ENCODE results near the gene UBAP1.

DNA sequence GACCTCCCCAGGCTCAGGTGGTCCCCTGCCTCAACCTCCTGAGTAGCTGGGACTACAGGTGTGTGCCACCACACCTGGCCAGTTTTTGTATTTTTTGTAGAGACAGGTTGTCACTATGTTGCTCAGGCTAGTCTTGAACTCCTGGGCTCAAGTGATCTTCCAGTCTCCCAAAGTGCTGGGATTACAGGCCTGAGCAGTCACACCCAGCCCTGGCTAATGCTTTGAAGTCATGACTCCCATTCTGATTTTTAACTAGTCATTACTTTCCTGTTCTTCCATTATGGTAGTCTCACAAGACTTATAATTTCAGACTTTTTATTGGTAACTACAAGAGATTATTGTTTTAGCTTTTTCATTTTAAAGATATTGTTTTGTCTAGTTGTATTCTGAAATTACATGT lies 26.3 kb downstream of the UBAP1 start:
- TF ChIP-seq, protein P1, sequence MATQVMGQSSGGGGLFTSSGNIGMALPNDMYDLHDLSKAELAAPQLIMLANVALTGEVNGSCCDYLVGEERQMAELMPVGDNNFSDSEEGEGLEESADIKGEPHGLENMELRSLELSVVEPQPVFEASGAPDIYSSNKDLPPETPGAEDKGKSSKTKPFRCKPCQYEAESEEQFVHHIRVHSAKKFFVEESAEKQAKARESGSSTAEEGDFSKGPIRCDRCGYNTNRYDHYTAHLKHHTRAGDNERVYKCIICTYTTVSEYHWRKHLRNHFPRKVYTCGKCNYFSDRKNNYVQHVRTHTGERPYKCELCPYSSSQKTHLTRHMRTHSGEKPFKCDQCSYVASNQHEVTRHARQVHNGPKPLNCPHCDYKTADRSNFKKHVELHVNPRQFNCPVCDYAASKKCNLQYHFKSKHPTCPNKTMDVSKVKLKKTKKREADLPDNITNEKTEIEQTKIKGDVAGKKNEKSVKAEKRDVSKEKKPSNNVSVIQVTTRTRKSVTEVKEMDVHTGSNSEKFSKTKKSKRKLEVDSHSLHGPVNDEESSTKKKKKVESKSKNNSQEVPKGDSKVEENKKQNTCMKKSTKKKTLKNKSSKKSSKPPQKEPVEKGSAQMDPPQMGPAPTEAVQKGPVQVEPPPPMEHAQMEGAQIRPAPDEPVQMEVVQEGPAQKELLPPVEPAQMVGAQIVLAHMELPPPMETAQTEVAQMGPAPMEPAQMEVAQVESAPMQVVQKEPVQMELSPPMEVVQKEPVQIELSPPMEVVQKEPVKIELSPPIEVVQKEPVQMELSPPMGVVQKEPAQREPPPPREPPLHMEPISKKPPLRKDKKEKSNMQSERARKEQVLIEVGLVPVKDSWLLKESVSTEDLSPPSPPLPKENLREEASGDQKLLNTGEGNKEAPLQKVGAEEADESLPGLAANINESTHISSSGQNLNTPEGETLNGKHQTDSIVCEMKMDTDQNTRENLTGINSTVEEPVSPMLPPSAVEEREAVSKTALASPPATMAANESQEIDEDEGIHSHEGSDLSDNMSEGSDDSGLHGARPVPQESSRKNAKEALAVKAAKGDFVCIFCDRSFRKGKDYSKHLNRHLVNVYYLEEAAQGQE (IDR thresholded peaks at IDR 0.05; ENCODE audit: insufficient replicate concordance, low read depth) = no peak
- TF ChIP-seq, protein P2, sequence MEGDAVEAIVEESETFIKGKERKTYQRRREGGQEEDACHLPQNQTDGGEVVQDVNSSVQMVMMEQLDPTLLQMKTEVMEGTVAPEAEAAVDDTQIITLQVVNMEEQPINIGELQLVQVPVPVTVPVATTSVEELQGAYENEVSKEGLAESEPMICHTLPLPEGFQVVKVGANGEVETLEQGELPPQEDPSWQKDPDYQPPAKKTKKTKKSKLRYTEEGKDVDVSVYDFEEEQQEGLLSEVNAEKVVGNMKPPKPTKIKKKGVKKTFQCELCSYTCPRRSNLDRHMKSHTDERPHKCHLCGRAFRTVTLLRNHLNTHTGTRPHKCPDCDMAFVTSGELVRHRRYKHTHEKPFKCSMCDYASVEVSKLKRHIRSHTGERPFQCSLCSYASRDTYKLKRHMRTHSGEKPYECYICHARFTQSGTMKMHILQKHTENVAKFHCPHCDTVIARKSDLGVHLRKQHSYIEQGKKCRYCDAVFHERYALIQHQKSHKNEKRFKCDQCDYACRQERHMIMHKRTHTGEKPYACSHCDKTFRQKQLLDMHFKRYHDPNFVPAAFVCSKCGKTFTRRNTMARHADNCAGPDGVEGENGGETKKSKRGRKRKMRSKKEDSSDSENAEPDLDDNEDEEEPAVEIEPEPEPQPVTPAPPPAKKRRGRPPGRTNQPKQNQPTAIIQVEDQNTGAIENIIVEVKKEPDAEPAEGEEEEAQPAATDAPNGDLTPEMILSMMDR (IDR thresholded peaks at IDR 0.05; ENCODE audit: insufficient read depth, low read length) = no peak
- TF ChIP-seq POLR2AphosphoS5 (IDR thresholded peaks at IDR 0.05; ENCODE audit: low read depth) (no peak), GABPA (IDR thresholded peaks at IDR 0.05; ENCODE audit: low read depth) (no peak), SPI1 (IDR thresholded peaks at IDR 0.05; ENCODE audit: borderline replicate concordance, low read depth) (no peak)
